Activated CD8-positive, alpha-beta memory T cell treated with anti-CD3 and anti-CD28 coated beads for 36 hours (primary cell): ENCODE results near the gene ATP6V1E1. TPM values are rescaled to one million over a fixed set of nuclear protein-coding genes. Genes with fewer than 3 reads are reported as not detected.
"Not testable (repeated sequence)": the region's sequence is repeated elsewhere in the genome, so short reads cannot be mapped to it uniquely, and the experiment has no call there.

Source experiments
- CTCF ChIA-PET: fragments of 350-600 bp; sonication (Branson Sonifier 250); formaldehyde crosslinking; loops from one replicate; lab custom pipeline; 2021; ENCODE audit warnings: antibody characterized with exemption; lab: Charles Lee
- POLR2A ChIA-PET: fragments of 350-600 bp; sonication (Branson Sonifier 250); formaldehyde crosslinking; loops from one replicate; lab custom pipeline; 2021; ENCODE audit warnings: antibody characterized with exemption; lab: Charles Lee
- total RNA-seq, 2 experiments: library from RNA; stranded (reverse); gene quantifications; one replicate each; pipeline ENCODE4 v1.2.3, GENCODE V29; 2021

The ATP6V1E1 gene
- total RNA-seq = 10 to 100 TPM; 90.3 to 95.0 TPM

DNA sequence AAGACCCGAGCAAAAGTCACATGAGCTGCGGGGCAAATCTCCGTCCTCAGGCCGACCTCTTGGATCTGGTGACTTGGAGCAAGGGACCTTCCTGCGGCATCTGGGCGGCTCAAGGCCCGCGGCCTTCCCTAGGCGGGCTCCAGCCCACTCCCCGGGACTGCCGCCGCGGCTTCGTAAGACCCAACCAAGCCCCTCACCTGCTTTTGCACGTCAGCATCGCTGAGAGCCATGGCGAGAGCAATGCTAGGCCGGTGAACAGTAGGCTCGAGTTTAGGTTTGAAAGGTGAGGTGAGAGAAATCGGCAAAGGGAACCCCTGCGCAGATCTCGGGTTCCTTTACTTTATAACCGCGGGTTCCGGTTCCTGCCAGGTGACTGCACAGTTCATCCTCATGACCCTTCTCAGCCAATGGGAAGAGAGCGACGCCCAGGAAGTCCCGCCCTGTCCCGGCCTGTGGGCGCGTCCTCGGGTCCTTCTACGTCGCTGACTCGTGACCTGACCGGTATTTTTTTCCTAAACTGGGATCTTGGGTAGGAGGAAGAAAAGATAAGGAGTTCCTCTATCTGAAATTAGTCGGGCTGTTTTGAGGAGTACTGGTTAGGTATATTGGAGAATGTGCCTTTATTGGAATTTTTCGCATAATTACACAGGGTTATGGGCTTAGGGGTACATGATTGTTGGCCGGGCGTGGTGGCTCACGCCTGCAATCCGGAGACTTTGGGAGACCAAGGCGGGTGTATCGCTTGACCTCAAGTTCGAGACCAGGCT, at the start of gene ATP6V1E1:
TSS of gene ATP6V1E1 (minus strand) at position 344 of the 767 bp plus-strand sequence. CDS start at position 230, 114 bp downstream.
- ChIA-PET POLR2A (interaction anchor here (1.2 kb wide), 1 partner anchor 10 kb away, joined by 6 read pairs; the partner anchor contains the start of gene BCL2L13), CTCF (interaction anchor here (0.8 kb wide), 1 partner anchor 43 kb away, joined by 3 read pairs; no protein-coding TSS in a partner anchor)

GRCh38 chr22:17675584-17675983, 47.0 kb upstream of the ATP6V1E1 start:
- CTCF ChIA-PET = no interaction called here
- POLR2A ChIA-PET = no interaction called here

DNA sequence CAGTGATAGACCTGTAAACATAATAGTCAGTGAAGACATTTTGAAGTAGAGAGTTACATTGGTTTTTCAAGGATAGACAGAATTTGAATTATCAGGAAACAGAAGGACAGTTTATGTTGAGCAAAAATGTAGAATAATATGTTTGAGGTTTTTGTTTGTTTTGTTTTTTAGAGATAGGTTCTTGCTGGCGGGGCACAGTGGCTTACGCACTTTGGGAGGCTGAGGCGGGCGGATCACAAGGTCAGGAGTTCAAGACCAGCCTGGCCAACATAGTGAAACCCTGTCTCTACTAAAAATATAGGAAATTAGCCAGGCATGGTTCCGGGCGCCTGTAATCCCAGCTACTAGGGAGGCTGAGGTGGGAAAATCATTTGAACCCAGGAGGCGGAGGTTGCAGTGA, 45.6 kb upstream of the ATP6V1E1 start:
- ChIA-PET CTCF (interaction anchor here (0.8 kb wide), 1 partner anchor 10 kb away, joined by 3 read pairs; no protein-coding TSS in a partner anchor), POLR2A (interaction anchor here (1.1 kb wide), 1 partner anchor 35 kb away, joined by 3 read pairs; no protein-coding TSS in a partner anchor)

DNA sequence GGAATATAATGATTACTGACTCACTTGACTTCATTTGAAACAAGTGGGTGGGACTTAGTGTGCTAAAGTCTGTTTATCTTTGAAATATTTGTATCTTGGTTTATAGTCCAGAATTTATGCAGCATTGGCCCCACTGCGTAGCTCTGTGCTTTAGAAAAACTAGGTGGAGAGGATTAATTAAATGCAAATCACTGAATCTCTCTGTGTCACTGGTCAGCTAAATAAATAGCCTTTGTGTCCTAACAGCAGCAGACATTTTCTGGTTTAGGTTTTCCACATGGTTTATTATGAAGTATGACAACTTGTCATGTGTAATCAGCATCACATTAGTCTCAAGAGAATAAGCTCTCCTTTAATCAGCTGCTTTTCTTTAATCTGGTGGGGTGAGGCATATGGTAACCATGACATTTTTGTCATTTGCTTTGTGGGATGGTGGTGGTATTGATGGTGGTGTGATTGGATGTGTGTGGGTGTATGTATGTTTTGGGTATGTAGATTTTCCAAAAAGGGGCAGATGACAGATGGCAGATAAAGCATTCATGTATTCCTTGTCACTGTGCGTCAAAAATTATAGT, 44.0 kb upstream of the ATP6V1E1 start:
- ChIA-PET CTCF (interaction anchor here (1.4 kb wide), 1 partner anchor 33 kb away, joined by 4 read pairs; no protein-coding TSS in a partner anchor), POLR2A (interaction anchor here (0.5 to 0.6 kb wide), 2 partner anchors 15 to 453 kb away, joined by 3 read pairs; no protein-coding TSS in a partner anchor)

GRCh38 chr22:17671521-17672092, 43.1 kb upstream of the ATP6V1E1 start:
- ChIA-PET CTCF (interaction anchor here (0.6 to 1.4 kb wide), 2 partner anchors 32 to 42 kb away, joined by 3 to 4 read pairs; no protein-coding TSS in a partner anchor), POLR2A (interaction anchor here (0.7 kb wide), 1 partner anchor 34 kb away, joined by 3 read pairs; no protein-coding TSS in a partner anchor)

- CTCF ChIA-PET = no interaction called here
Observed at GRCh38 chr22:17665854-17666253, 37.3 kb upstream of the ATP6V1E1 start.

GRCh38 chr22:17665248-17665647, 36.7 kb upstream of the ATP6V1E1 start:
- CTCF ChIA-PET = no interaction called here
- POLR2A ChIA-PET = no interaction called here

More at GRCh38 chr22:17665854-17666253, 37.3 kb upstream of the ATP6V1E1 start:
- POLR2A ChIA-PET = no interaction called here

GRCh38 chr22:17664414-17665055, 36.0 kb upstream of the ATP6V1E1 start:
- CTCF ChIA-PET = interaction anchor here (1.0 kb wide), 1 partner anchor 9 kb away, joined by 3 read pairs; no protein-coding TSS in a partner anchor
- POLR2A ChIA-PET = no interaction called here

- CTCF ChIA-PET = no interaction called here
- POLR2A ChIA-PET = no interaction called here
Observed at GRCh38 chr22:17656870-17657395, 28.4 kb upstream of the ATP6V1E1 start.

DNA sequence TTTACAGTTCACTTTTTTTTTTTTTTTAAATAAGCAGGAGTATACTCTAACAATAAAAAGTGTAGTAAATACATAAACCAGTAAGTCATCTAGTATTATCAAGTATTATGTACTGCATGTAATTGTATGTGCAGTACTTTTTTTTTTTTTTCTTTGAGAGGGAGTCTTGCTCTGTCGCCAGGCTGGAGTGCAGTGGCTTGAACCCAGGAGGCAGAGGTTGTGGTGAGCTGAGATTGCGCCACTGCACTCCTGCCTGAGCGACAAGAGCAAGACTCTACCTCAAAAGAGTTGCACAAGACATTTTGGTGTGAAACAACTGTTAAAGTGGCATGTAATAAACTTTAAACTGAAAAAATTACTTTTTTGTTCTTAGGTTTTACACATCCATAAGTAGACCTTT, 26.7 kb upstream of the ATP6V1E1 start:
- ChIA-PET CTCF (no interaction called here), POLR2A (no interaction called here)

- CTCF ChIA-PET = interaction anchor here (0.8 kb wide), 1 partner anchor 10 kb away, joined by 3 read pairs; no protein-coding TSS in a partner anchor
- POLR2A ChIA-PET = interaction anchor here (0.5 kb wide), 1 partner anchor 776 kb away, joined by 3 read pairs; no protein-coding TSS in a partner anchor
Observed at GRCh38 chr22:17648569-17648968, 20.0 kb upstream of the ATP6V1E1 start.

- ChIA-PET POLR2A (no interaction called here), CTCF (interaction anchor here (0.8 kb wide), 1 partner anchor 9 kb away, joined by 3 read pairs; no protein-coding TSS in a partner anchor)
Observed at GRCh38 chr22:17647991-17648390, 19.4 kb upstream of the ATP6V1E1 start.

DNA sequence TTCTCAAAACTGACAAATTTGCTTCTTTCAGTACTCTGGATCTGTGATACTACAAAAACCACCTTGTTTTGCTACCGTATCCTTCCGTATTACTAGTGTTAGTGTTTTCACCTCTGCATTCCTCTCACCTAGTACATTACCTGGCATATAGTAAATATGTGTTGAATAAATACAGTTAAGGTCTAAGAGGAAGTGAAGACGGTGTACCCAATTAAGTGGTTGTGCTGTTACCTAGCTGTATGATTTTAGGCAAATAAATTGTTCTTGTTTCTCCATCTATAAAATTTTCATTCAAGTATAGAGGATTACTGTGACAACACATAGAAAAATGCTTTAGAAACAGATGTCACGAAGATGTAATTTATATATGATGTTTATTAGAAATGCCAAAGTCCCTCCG, 18.9 kb upstream of the ATP6V1E1 start:
- ChIA-PET CTCF (no interaction called here), POLR2A (no interaction called here)

DNA sequence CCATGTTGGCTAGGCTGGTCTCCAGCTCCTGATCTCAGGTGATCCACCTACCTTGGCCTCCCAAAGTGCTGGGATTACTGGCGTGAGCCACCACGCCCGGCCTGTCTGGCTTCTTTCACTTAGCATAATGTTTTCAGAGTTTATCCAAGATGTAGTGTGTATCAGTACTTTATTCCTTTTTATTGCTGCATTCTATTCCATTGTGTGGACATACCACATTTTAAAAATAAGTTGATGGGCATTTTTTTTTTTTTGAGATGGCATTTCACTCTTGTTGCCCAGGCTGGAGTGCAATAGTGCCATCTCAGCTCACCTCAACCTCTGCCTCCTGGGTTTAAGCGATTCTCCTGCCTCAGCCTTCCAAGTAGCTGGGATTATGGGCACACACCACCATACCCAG, 13.8 kb upstream of the ATP6V1E1 start:
- CTCF ChIA-PET = interaction anchor here (0.7 kb wide), 1 partner anchor 20 kb away, joined by 3 read pairs; no protein-coding TSS in a partner anchor
- POLR2A ChIA-PET = not testable (repeated sequence)

DNA sequence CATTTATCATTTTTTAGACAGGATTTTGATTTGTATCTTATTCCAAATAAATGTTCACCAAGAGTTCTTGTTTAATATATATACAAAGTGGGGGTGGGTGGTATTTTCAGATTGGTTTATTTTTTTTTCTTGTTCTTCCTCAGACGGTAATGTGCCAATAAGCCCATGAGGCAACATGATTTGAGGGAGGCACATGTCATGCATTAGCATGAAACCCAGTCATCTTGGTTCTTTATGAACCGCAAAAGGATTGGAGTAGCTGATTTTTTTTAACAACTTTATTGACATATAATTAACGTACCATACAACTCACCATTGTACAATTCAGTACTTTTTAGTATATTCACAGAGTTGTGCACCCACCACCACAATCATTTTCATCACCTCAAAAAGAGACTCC, 12.7 kb upstream of the ATP6V1E1 start:
- CTCF ChIA-PET = no interaction called here
- POLR2A ChIA-PET = no interaction called here

DNA sequence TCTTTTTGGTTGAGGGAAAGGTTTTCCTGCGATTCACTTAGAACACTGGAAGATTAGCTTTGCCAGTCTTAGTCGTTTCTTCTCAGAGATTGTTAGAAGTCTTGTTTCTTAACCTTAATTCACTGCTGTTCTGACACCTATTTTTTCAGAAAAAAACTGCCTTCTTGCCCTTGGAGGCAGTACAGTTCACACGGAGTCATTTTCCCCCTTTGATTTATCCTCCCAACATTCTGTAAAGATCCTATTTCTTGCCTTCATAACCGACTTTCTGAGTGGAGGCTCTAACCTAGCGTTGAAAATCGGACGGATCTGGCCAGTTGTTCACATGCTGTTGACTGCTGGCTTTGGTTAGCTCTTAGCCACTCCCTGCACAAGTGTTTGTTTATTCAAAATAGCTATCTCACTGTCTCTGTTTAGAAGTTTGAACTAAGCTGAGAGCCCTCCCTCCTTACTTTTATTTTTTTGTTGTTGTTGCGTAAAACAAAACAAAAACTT, 10.7 kb upstream of the ATP6V1E1 start:
- CTCF ChIA-PET = interaction anchor here (0.8 to 1.7 kb wide), 2 partner anchors 9 to 33 kb away, joined by 3 to 4 read pairs; no protein-coding TSS in a partner anchor
- POLR2A ChIA-PET = interaction anchor here (0.6 to 1.5 kb wide), 6 partner anchors 10 to 438 kb away, joined by 3 to 8 read pairs (median 5); partner anchors contain the start of gene PEX26

- POLR2A ChIA-PET = interaction anchor here (0.6 to 1.5 kb wide), 6 partner anchors 9 to 439 kb away, joined by 3 to 8 read pairs (median 5); partner anchors contain the start of gene PEX26
- CTCF ChIA-PET = interaction anchor here (0.6 to 1.7 kb wide), 3 partner anchors 10 to 291 kb away, joined by 3 to 4 read pairs (median 3); no protein-coding TSS in a partner anchor
Observed at GRCh38 chr22:17638432-17639246, 10.1 kb upstream of the ATP6V1E1 start, which contains the start of gene BCL2L13. TSS of gene BCL2L13 (plus strand) at chr22:17638757. CDS start at chr22:17655712, 16,955 bp downstream.
